Measurements from ENCODE around the gene RING1. TPM values are rescaled to one million over a fixed set of nuclear protein-coding genes. Genes with fewer than 3 reads are reported as not detected.

The RING1 gene
- total RNA-seq, 3 donors from 2014 or later (not counting 1 experiment from before 2014, with no cell fraction given) = 34.5 to 40.3 (median 36.5) TPM

- Histone ChIP-seq H3K4me3 (ENCODE audit: low read length) (peak within 1 kb of the TSS; percentile 19), H3K36me3 (ENCODE audit: control insufficient read depth, insufficient read depth, low read length) (peaks cover 30% of the 10 kb centered on the region), H3K4me1 (ENCODE audit: control insufficient read depth, insufficient read depth, low read length) (peaks cover 21% of the 10 kb centered on the region), H3K27ac (ENCODE audit: low read length) (no peak within 1 kb of the TSS), H3K9me3 (ENCODE audit: control insufficient read depth, insufficient read depth, low read length) (no peaks in the 10 kb centered on the region), H3K27me3 (ENCODE audit: control insufficient read depth, insufficient read depth, low read length) (peaks cover 18% of the 10 kb centered on the region)
- Mint-ChIP-seq H3K27me3 (ENCODE audit: low read depth in 2 of 2) (peaks cover 38 to 40% of the 10 kb centered on the region in 2 donors), H3K9me3 (no peaks in the 10 kb centered on the region), H3K36me3 (peaks cover 17% of the 10 kb centered on the region), H3K4me1 (peaks cover 10 to 35% of the 10 kb centered on the region in 2 donors), H3K4me3 (peak within 1 kb of the TSS; percentile 79), H3K27ac (peak within 1 kb of the TSS in 1 of 2 donors; percentile 71)
- intact Hi-C loops (cut with micrococcal nuclease) = no loop called here
- ATAC-seq (peak; percentile 8 to 58 (median 58)), DNase-seq (peak in 1 of 2 donors; percentile 62)
- no peak for TF ChIP-seq CTCF (IDR thresholded peaks at IDR 0.05)
- 10% methylated on average over 27 of the region's 35 CpGs for WGBS (ENCODE audit: insufficient coverage)
These were observed 16.1 kb upstream of the RING1 start, which contains the start of gene COL11A2 for GRCh38 chr6:33192105-33192646. COL11A2 (minus strand) TSS chr6:33192467; CDS start chr6:33192240, 227 bp downstream.

- H3K4me1 Mint-ChIP-seq = peaks cover 17 to 43% of the 10 kb centered on the region in 2 donors
- Histone ChIP-seq H3K9me3 (ENCODE audit: control insufficient read depth, insufficient read depth, low read length) (no peaks in the 10 kb centered on the region), H3K27ac (ENCODE audit: low read length) (no peak overlapping the region), H3K36me3 (ENCODE audit: control insufficient read depth, insufficient read depth, low read length) (peaks cover 37% of the 10 kb centered on the region), H3K4me1 (ENCODE audit: control insufficient read depth, insufficient read depth, low read length) (peaks cover 21% of the 10 kb centered on the region), H3K4me3 (ENCODE audit: low read length) (peak overlapping the region; percentile 19), H3K27me3 (ENCODE audit: control insufficient read depth, insufficient read depth, low read length) (peaks cover 18% of the 10 kb centered on the region)
- H3K36me3 Mint-ChIP-seq = peaks cover 17% of the 10 kb centered on the region
- intact Hi-C loops (cut with micrococcal nuclease) = no loop called here
- peaks cover 34 to 35% of the 10 kb centered on the region in 2 donors for H3K27me3 Mint-ChIP-seq (ENCODE audit: low read depth in 2 of 2)
- H3K27ac Mint-ChIP-seq = peak overlapping the region in 1 of 2 donors; percentile 71
- no peaks in the 10 kb centered on the region for H3K9me3 Mint-ChIP-seq
- H3K4me3 Mint-ChIP-seq = peak overlapping the region; percentile 79
- 3% methylated on average over 59 of the region's 72 CpGs for WGBS (ENCODE audit: insufficient coverage)
- DNase-seq (peak in 1 of 2 donors; percentile 60), ATAC-seq (peak; percentile 27 to 53 (median 43))
- no peak for TF ChIP-seq CTCF (IDR thresholded peaks at IDR 0.05)
These were observed 15.4 kb upstream of the RING1 start for GRCh38 chr6:33192671-33193602.

GRCh38 chr6:33193619-33194018 lies 14.7 kb upstream of the RING1 start:
- Histone ChIP-seq H3K27ac (ENCODE audit: low read length) (no peak overlapping the region), H3K36me3 (ENCODE audit: control insufficient read depth, insufficient read depth, low read length) (peaks cover 37% of the 10 kb centered on the region), H3K27me3 (ENCODE audit: control insufficient read depth, insufficient read depth, low read length) (peaks cover 18% of the 10 kb centered on the region), H3K9me3 (ENCODE audit: control insufficient read depth, insufficient read depth, low read length) (no peaks in the 10 kb centered on the region), H3K4me1 (ENCODE audit: control insufficient read depth, insufficient read depth, low read length) (peaks cover 21% of the 10 kb centered on the region), H3K4me3 (ENCODE audit: low read length) (no peak overlapping the region)
- Mint-ChIP-seq H3K9me3 (no peaks in the 10 kb centered on the region), H3K4me3 (peak overlapping the region; percentile 60), H3K27me3 (ENCODE audit: low read depth in 2 of 2) (peaks cover 28 to 29% of the 10 kb centered on the region in 2 donors), H3K4me1 (peaks cover 24 to 49% of the 10 kb centered on the region in 2 donors), H3K36me3 (peaks cover 17% of the 10 kb centered on the region), H3K27ac (no peak overlapping the region)
- no peak for TF ChIP-seq CTCF (IDR thresholded peaks at IDR 0.05)
- 93% methylated on average over 5 of the region's 6 CpGs for WGBS (ENCODE audit: insufficient coverage)
- DNase-seq = no peak
- intact Hi-C loops (cut with micrococcal nuclease) = no loop called here
- no peak for ATAC-seq

Measured in natural killer cell (primary cell).